B cell (primary cell): ENCODE measurements around the gene IGF1.

ENCODE experiments used
- CTCF ChIP-seq: fragments of 200-600 bp; IDR thresholded peaks from one replicate; pipeline ENCODE4 v1.8.0; 2022; ENCODE audit warnings: antibody characterized with exemption, mild to moderate bottlenecking
- EZH2 ChIP-seq: IDR thresholded peaks from 2 replicates; pipeline ENCODE4 v1.6.1; 2012; ENCODE audit warnings: borderline replicate concordance, low read depth, mild to moderate bottlenecking, moderate library complexity, low read length; ENCODE audit not compliant: insufficient read depth, poor library complexity, severe bottlenecking

- TF ChIP-seq CTCF (no peak), EZH2 (no peak)
These were observed 30.1 kb upstream of the IGF1 start for GRCh38 chr12:102510463-102510862.
